SK-N-MC (cell line): Measurements from ENCODE around the gene SLC12A3.

Experiments used
- DNase-seq: peaks from one replicate; pipeline ENCODE4 v3.0.0-alpha.2; 2011; ENCODE audit warnings: low read depth, low spot score
- H3K27ac ChIP-seq: fragments of 200-600 bp; sonication (generic); 2 replicates; pipeline ENCODE4 v1.5.1; 2016; ENCODE audit warnings: mixed run types
- H3K36me3 ChIP-seq: fragments of 200-600 bp; sonication (generic); 2 replicates; pipeline ENCODE4 v1.6.1; 2017; ENCODE audit warnings: antibody characterized with exemption, low read length, mixed read lengths; ENCODE audit not compliant: insufficient read depth
- H3K4me3 ChIP-seq: fragments of 200-600 bp; sonication (generic); 2 replicates; pipeline ENCODE4 v1.5.1; 2016
- H3K9ac ChIP-seq: fragments of 200-600 bp; sonication (generic); 2 replicates; pipeline ENCODE4 v1.8.0; 2017; ENCODE audit warnings: mixed run types, mixed read lengths; ENCODE audit not compliant: insufficient read length
- H3K9me3 ChIP-seq: fragments of 200-600 bp; sonication (generic); 2 replicates; pipeline ENCODE4 v1.6.1; 2017; ENCODE audit warnings: low read depth, mild to moderate bottlenecking, antibody characterized with exemption, low read length, moderate library complexity, mixed read lengths
- EZH2 ChIP-seq: fragments of 200-600 bp; sonication (generic); IDR thresholded peaks from one replicate; pipeline ENCODE4 v1.6.1; 2017; ENCODE audit warnings: antibody characterized with exemption
- FOXP2 ChIP-seq: optimal IDR thresholded peaks from 2 replicates; pipeline ENCODE3; 2011; ENCODE audit warnings: mild to moderate bottlenecking, moderate library complexity; ENCODE audit not compliant: insufficient read depth; ENCODE audit errors: extremely low read length, control extremely low read depth
- POLR2AphosphoS5 ChIP-seq: IDR thresholded peaks from 2 replicates; pipeline ENCODE4 v1.6.1; 2012; ENCODE audit warnings: mild to moderate bottlenecking, low read depth, low read length, borderline replicate concordance

SLC12A3 gene

GRCh38 chr16:56897026-56897799, 32.2 kb downstream of the SLC12A3 start:
- Histone ChIP-seq H3K36me3 (no peaks in the 10 kb centered on the region), H3K27ac (no peak overlapping the region), H3K9me3 (no peaks in the 10 kb centered on the region), H3K9ac (no peak overlapping the region), H3K4me3 (no peak overlapping the region)
- no peak for TF ChIP-seq EZH2
- no peak for TF ChIP-seq POLR2AphosphoS5
- no peak for TF ChIP-seq FOXP2
- no peak for DNase-seq

GRCh38 chr16:56898847-56899246, 33.8 kb downstream of the SLC12A3 start:
- H3K9ac ChIP-seq, result no peak overlapping the region
- no peaks in the 10 kb centered on the region for H3K9me3 ChIP-seq
- no peak for TF ChIP-seq POLR2AphosphoS5
- H3K36me3 ChIP-seq, result no peaks in the 10 kb centered on the region
- no peak for DNase-seq
- no peak overlapping the region for H3K27ac ChIP-seq
- H3K4me3 ChIP-seq, result no peak overlapping the region

GRCh38 chr16:56903866-56904265, 38.9 kb downstream of the SLC12A3 start:
- no peak overlapping the region for H3K4me3 ChIP-seq
- no peak overlapping the region for H3K9ac ChIP-seq
- H3K36me3 ChIP-seq, result no peaks in the 10 kb centered on the region
- no peaks in the 10 kb centered on the region for H3K9me3 ChIP-seq
- TF ChIP-seq FOXP2 (no peak), POLR2AphosphoS5 (no peak), EZH2 (no peak)
- no peak overlapping the region for H3K27ac ChIP-seq
- no peak for DNase-seq

- H3K36me3 ChIP-seq, result no peaks in the 10 kb centered on the region
Observed at GRCh38 chr16:56907401-56907800, 42.4 kb downstream of the SLC12A3 start.

GRCh38 chr16:56909527-56909979, 44.5 kb downstream of the SLC12A3 start:
- Histone ChIP-seq H3K36me3 (no peaks in the 10 kb centered on the region), H3K27ac (no peak overlapping the region)

More at GRCh38 chr16:56907401-56907800, 42.4 kb downstream of the SLC12A3 start:
- no peak for DNase-seq
- no peaks in the 10 kb centered on the region for H3K9me3 ChIP-seq
- H3K27ac ChIP-seq, result no peak overlapping the region
- H3K4me3 ChIP-seq, result no peak overlapping the region
- H3K9ac ChIP-seq, result no peak overlapping the region
- TF ChIP-seq FOXP2, result no peak
- TF ChIP-seq EZH2, result no peak
- no peak for TF ChIP-seq POLR2AphosphoS5

GRCh38 chr16:56910112-56910511, 45.1 kb downstream of the SLC12A3 start:
- no peak for TF ChIP-seq FOXP2
- no peak for DNase-seq
- H3K4me3 ChIP-seq, result no peak overlapping the region
- no peaks in the 10 kb centered on the region for H3K36me3 ChIP-seq
- no peaks in the 10 kb centered on the region for H3K9me3 ChIP-seq
- no peak overlapping the region for H3K9ac ChIP-seq
- no peak overlapping the region for H3K27ac ChIP-seq

More at GRCh38 chr16:56909527-56909979, 44.5 kb downstream of the SLC12A3 start:
- TF ChIP-seq EZH2 (no peak), FOXP2 (no peak), POLR2AphosphoS5 (no peak)
- Histone ChIP-seq H3K9me3 (no peaks in the 10 kb centered on the region), H3K4me3 (no peak overlapping the region), H3K9ac (no peak overlapping the region)
- no peak for DNase-seq

GRCh38 chr16:56910654-56911539, 45.9 kb downstream of the SLC12A3 start:
- no peaks in the 10 kb centered on the region for H3K9me3 ChIP-seq
- TF ChIP-seq FOXP2 (no peak), POLR2AphosphoS5 (no peak), EZH2 (no peak)

GRCh38 chr16:56911771-56912571, 47.0 kb downstream of the SLC12A3 start:
- Histone ChIP-seq H3K36me3 (no peaks in the 10 kb centered on the region), H3K9me3 (no peaks in the 10 kb centered on the region), H3K9ac (no peak overlapping the region), H3K4me3 (no peak overlapping the region), H3K27ac (no peak overlapping the region)
- TF ChIP-seq POLR2AphosphoS5 (no peak), FOXP2 (no peak), EZH2 (no peak)
- no peak for DNase-seq

More at GRCh38 chr16:56910654-56911539, 45.9 kb downstream of the SLC12A3 start:
- DNase-seq, result no peak
- Histone ChIP-seq H3K4me3 (no peak overlapping the region), H3K36me3 (no peaks in the 10 kb centered on the region), H3K9ac (no peak overlapping the region), H3K27ac (no peak overlapping the region)
